NOMO-1 (cell line): ENCODE results near the gene ZNF627.
"Not testable (repeated sequence)": the region's sequence is repeated elsewhere in the genome, so short reads cannot be mapped to it uniquely, and the experiment has no call there.

ENCODE experiments used
- DNase-seq, 2 experiments: peaks; one replicate each; lab custom pipeline; 2025; ENCODE audit not compliant: unreplicated experiment in 2 of 2; lab: John Stamatoyannopoulos, UW

ZNF627 gene

GRCh38 chr19:11620553-11620952 lies 23.3 kb downstream of the ZNF627 start:
- DNase-seq: no peak

DNA sequence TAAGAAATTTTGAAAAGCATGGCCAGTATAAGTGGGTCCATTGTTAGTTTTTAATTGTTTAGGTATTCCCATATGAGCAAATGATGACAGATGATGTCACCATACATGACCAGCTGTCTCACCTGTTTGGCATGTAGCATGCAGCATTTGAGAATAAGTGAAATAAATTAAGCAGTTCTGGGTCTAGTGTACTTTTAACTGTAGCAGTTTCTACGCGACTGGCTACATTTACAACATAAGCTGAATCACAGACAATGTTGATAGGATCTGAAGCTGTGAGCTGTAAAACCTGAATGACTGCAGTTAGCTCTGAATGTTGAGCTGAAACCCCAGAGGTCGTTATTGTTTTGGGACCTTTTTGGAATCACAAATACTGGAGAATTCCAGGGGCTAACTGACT lies 25.1 kb downstream of the ZNF627 start:
- DNase-seq: not testable (repeated sequence)

- no peak for DNase-seq
Measured at GRCh38 chr19:11624069-11624463, 26.8 kb downstream of the ZNF627 start.

DNA sequence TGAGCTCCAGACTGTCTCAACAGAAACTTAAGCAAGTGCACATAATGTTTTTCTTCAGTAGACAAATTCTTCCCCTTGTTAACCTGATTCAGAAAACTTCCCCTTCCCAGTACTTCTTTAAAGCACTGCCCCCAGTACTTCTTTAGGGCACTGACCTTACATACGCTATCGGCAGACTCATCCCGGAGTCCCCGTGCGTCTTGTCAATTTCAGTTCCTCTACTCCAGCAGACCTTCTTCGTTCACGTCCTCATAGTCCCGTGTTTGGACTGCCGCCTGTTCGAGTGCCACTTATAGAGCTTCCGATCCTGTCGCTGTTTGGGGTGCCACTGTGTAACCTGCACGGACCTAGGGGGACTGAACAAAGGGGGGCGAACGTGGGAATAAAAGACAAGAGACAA lies 29.0 kb downstream of the ZNF627 start:
- DNase-seq: peak; percentile 32 to 39

GRCh38 chr19:11633223-11633622 lies 35.9 kb downstream of the ZNF627 start:
- DNase-seq: no peak

DNA sequence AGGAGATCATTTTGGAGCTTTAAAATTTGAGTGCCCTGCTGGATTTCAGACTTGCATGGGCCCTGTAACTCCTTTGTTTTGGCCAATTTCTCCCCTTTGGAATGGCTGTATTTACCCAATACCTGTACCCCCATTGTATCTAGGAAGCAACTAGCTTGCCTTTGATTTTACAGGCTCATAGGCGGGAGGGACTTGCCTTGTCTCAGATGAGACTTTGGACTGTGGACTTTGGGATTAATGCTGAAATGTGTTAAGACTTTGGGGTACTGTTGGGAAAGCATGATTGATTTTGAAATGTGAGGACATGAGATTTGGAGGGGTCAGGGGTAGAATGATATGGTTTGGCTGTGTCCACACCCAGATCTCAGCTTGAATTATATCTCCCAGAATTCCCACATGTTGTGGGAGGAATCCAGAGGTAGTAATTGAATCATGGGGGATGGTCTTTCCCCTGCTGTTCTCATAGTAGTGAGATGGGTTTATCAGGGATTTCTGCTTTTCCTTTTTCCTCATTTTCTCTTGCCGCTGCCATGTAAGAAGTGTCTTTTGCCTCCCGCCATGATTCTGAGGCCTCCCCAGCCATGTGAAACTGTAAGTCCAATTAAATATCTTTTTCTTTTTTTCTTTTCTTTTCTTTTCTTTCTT lies 36.9 kb downstream of the ZNF627 start:
- DNase-seq: not testable (repeated sequence)

GRCh38 chr19:11639245-11639601 lies 41.9 kb downstream of the ZNF627 start:
- no peak for DNase-seq

GRCh38 chr19:11639602-11640471 lies 42.6 kb downstream of the ZNF627 start:
- no peak for DNase-seq

- DNase-seq: no peak
Measured at GRCh38 chr19:11641244-11641643, 44.0 kb downstream of the ZNF627 start.

DNA sequence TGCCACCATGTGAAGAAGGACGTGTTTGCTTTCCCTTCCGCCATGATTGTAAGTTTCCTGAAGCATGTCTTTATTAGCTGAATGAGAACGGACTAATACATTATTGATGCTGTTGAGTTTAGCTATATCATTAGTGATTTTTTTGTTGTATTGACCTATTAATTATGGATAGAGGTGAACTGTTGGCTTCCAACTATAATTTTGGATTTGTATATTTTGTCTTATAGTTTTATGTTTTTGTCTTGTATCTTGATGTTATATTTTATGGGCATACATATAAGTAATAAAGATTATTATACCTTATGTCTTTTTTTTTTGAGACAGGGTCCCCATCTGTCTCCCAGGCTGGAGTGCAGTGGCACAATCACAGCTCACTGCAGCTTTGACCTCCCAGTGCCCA lies 45.6 kb downstream of the ZNF627 start:
- DNase-seq: no peak

- DNase-seq: no peak
Measured at GRCh38 chr19:11649941-11650340, 52.7 kb downstream of the ZNF627 start.

DNA sequence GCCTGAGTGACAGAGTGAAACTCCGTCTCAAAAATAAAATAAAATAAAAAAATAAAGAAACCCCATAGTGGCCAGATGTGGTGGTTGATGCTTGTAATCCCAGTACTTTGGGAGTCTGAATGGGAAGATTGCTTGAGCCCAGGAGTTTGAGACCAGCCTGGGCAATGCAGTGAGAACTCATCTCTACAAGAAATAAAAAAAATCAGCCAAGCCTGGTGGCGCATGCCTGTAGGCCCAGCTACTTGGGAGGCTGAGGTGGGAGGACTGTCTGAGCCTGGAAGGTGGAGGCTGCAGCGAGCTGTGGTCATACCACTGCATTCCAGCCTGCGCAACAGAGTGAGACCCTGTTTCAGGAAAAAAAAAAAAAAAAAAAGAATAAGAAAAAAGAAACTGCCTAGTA lies 53.8 kb downstream of the ZNF627 start:
- no peak for DNase-seq

- no peak for DNase-seq
Measured at GRCh38 chr19:11652056-11652455, 54.8 kb downstream of the ZNF627 start.

- DNase-seq: no peak
Measured at GRCh38 chr19:11652492-11652891, 55.2 kb downstream of the ZNF627 start.

GRCh38 chr19:11656535-11656934 lies 59.3 kb downstream of the ZNF627 start:
- no peak for DNase-seq

- DNase-seq: no peak
Measured at GRCh38 chr19:11657307-11657706, 60.0 kb downstream of the ZNF627 start.

GRCh38 chr19:11658970-11659369 lies 61.7 kb downstream of the ZNF627 start:
- no peak for DNase-seq

DNA sequence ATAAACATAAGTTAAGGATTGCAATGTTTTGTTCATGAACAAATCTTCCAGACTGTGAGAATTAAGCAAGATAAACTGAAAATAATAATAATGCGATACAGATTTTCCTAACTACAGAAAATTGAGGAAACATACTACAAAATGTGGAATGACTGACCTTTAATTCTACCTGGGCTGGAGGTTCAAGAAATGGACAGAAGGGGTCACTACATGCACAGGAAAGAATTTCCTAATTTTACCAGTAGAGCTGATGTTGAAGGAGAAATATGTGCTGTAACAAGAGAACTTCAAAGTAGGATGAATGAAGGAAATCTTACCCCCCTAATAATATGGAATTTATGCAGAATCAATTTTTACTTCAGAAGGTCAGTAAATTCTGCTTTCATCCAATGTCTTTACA lies 62.3 kb downstream of the ZNF627 start:
- no peak for DNase-seq

GRCh38 chr19:11662278-11662677 lies 65.0 kb downstream of the ZNF627 start:
- no peak for DNase-seq

DNA sequence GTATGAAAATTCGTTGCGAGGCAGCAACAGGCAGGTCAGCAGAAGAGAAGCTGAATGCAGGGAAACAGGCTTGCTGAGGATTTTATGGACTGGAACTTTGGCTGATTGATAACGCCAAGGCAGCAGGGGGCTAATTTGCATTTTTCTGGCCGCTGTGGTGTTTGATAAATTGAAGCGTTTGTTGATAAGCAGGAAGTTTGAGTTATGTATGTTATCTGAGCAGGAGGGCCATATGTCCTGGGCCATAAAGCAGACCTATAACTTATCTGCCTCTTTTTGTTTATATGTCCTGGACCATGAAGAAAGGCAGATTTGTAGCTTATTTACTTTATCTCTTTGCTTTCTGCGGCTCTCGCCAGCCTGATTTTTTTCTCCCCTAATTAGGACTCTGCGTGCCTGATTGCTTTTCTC lies 65.9 kb downstream of the ZNF627 start:
- no peak for DNase-seq
